Endothelial cell (in vitro differentiated cells): ENCODE results near the gene TMC1. TPM values are rescaled to one million over a fixed set of nuclear protein-coding genes. Genes with fewer than 3 reads are reported as not detected.

ENCODE experiments used
- DNase-seq: peaks from one replicate; pipeline ENCODE4 v3.0.0; 2021; ENCODE audit warnings: low spot score
- H3K27ac Mint-ChIP-seq: one replicate; pipeline ENCODE4 v1.8.0; 2021; ENCODE audit warnings: mixed read lengths, inconsistent platforms; ENCODE audit not compliant: unreplicated experiment
- H3K27me3 Mint-ChIP-seq: one replicate; pipeline ENCODE4 v1.8.0; 2021; ENCODE audit warnings: mild to moderate bottlenecking, moderate library complexity, mixed read lengths, inconsistent platforms; ENCODE audit not compliant: unreplicated experiment
- H3K36me3 Mint-ChIP-seq: one replicate; pipeline ENCODE4 v1.8.0; 2021; ENCODE audit warnings: mild to moderate bottlenecking, low read depth, mixed read lengths, inconsistent platforms; ENCODE audit not compliant: unreplicated experiment
- H3K4me1 Mint-ChIP-seq: one replicate; pipeline ENCODE4 v1.8.0; 2021; ENCODE audit warnings: mild to moderate bottlenecking, mixed read lengths, inconsistent platforms; ENCODE audit not compliant: unreplicated experiment
- H3K4me3 Mint-ChIP-seq: one replicate; pipeline ENCODE4 v1.8.0; 2021; ENCODE audit warnings: mild to moderate bottlenecking, mixed read lengths, inconsistent platforms; ENCODE audit not compliant: unreplicated experiment
- H3K9me3 Mint-ChIP-seq: one replicate; pipeline ENCODE4 v1.8.0; 2021; ENCODE audit warnings: mixed read lengths, inconsistent platforms; ENCODE audit not compliant: unreplicated experiment
- CTCF ChIP-seq: fragments of 200-600 bp; sonication (generic); IDR thresholded peaks from one replicate; pipeline ENCODE4 v1.5.0; 2021; ENCODE audit warnings: antibody characterized with exemption; ENCODE audit not compliant: unreplicated experiment
- total RNA-seq: library from RNA; stranded (reverse); fragmentation: NEBNext Ultra II Directional; extraction: Animal tissue kit (Norgen Biotek cat#: 25700); gene quantifications from one replicate; pipeline ENCODE4 v1.2.1, GENCODE V29; 2021; ENCODE audit not compliant: unreplicated experiment

TMC1 gene
- total RNA-seq, 1 donor from 2014 or later, result not detected

- no peak for DNase-seq
- Mint-ChIP-seq H3K27me3 (no peaks in the 10 kb centered on the region), H3K36me3 (no peaks in the 10 kb centered on the region), H3K9me3 (no peaks in the 10 kb centered on the region), H3K27ac (peak overlapping the region; percentile 64), H3K4me1 (peaks cover 18% of the 10 kb centered on the region), H3K4me3 (no peak overlapping the region)
- no peak for TF ChIP-seq CTCF
These were observed 3.6 kb downstream of the TMC1 start for GRCh38 chr9:72524820-72525540.

- peak; percentile 64 for DNase-seq
- Mint-ChIP-seq H3K4me1 (peaks cover 18% of the 10 kb centered on the region), H3K27me3 (no peaks in the 10 kb centered on the region), H3K36me3 (no peaks in the 10 kb centered on the region), H3K4me3 (peak overlapping the region; percentile 53), H3K9me3 (no peaks in the 10 kb centered on the region), H3K27ac (peak overlapping the region; percentile 83)
- TF ChIP-seq CTCF, result no peak
These were observed 5.7 kb downstream of the TMC1 start for GRCh38 chr9:72526901-72527800.

GRCh38 chr9:72527801-72528195, 6.4 kb downstream of the TMC1 start:
- no peak for DNase-seq
- H3K27me3 Mint-ChIP-seq, result no peaks in the 10 kb centered on the region
- peak overlapping the region; percentile 83 for H3K27ac Mint-ChIP-seq
- H3K9me3 Mint-ChIP-seq, result no peaks in the 10 kb centered on the region
- no peaks in the 10 kb centered on the region for H3K36me3 Mint-ChIP-seq
- no peak for TF ChIP-seq CTCF
- H3K4me1 Mint-ChIP-seq, result peaks cover 18% of the 10 kb centered on the region
- H3K4me3 Mint-ChIP-seq, result peak overlapping the region; percentile 53

- H3K4me1 Mint-ChIP-seq, result peaks cover 18% of the 10 kb centered on the region
- no peaks in the 10 kb centered on the region for H3K27me3 Mint-ChIP-seq
- H3K36me3 Mint-ChIP-seq, result no peaks in the 10 kb centered on the region
- TF ChIP-seq CTCF, result no peak
- H3K27ac Mint-ChIP-seq, result no peak overlapping the region
- DNase-seq, result no peak
- H3K4me3 Mint-ChIP-seq, result no peak overlapping the region
- no peaks in the 10 kb centered on the region for H3K9me3 Mint-ChIP-seq
These were observed 8.1 kb downstream of the TMC1 start for GRCh38 chr9:72529531-72529930.

GRCh38 chr9:72533322-72533721, 11.9 kb downstream of the TMC1 start:
- H3K36me3 Mint-ChIP-seq, result no peaks in the 10 kb centered on the region
- H3K27me3 Mint-ChIP-seq, result no peaks in the 10 kb centered on the region
- no peak for TF ChIP-seq CTCF
- no peaks in the 10 kb centered on the region for H3K9me3 Mint-ChIP-seq
- no peak for DNase-seq
- no peak overlapping the region for H3K27ac Mint-ChIP-seq
- H3K4me3 Mint-ChIP-seq, result no peak overlapping the region
- no peaks in the 10 kb centered on the region for H3K4me1 Mint-ChIP-seq
